ENCODE results near the gene RTN4RL1.
"Not testable (repeated sequence)": the region's sequence is repeated elsewhere in the genome, so short reads cannot be mapped to it uniquely, and the experiment has no call there.

The RTN4RL1 gene

DNA sequence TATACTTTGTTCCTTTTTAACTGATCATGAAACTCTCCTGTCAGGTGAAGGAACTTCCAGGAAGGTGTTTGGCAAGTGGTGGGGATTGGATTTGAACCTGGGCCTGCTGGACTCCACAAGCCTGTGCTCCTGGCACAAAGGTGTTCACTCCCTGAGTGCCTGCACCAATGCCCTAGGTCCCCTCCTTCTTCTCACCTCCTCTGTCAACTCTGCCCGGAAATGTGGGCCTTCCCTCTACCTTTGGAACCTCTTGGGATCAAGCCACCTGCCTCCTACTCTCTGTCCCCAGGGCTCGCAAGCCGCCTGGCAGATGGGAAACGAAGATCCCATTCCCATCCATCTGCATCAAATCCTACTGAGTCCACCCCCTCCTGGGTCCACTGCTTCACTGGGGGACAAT, 40.0 kb downstream of the RTN4RL1 start:
- TF ChIP-seq, protein P1, sequence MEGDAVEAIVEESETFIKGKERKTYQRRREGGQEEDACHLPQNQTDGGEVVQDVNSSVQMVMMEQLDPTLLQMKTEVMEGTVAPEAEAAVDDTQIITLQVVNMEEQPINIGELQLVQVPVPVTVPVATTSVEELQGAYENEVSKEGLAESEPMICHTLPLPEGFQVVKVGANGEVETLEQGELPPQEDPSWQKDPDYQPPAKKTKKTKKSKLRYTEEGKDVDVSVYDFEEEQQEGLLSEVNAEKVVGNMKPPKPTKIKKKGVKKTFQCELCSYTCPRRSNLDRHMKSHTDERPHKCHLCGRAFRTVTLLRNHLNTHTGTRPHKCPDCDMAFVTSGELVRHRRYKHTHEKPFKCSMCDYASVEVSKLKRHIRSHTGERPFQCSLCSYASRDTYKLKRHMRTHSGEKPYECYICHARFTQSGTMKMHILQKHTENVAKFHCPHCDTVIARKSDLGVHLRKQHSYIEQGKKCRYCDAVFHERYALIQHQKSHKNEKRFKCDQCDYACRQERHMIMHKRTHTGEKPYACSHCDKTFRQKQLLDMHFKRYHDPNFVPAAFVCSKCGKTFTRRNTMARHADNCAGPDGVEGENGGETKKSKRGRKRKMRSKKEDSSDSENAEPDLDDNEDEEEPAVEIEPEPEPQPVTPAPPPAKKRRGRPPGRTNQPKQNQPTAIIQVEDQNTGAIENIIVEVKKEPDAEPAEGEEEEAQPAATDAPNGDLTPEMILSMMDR (conservative IDR thresholded peaks at IDR 0.05; ENCODE audit: control insufficient read depth, insufficient read depth, low read depth, low read length), result no peak
- DNase-seq (ENCODE audit: low read depth), result no peak

DNA sequence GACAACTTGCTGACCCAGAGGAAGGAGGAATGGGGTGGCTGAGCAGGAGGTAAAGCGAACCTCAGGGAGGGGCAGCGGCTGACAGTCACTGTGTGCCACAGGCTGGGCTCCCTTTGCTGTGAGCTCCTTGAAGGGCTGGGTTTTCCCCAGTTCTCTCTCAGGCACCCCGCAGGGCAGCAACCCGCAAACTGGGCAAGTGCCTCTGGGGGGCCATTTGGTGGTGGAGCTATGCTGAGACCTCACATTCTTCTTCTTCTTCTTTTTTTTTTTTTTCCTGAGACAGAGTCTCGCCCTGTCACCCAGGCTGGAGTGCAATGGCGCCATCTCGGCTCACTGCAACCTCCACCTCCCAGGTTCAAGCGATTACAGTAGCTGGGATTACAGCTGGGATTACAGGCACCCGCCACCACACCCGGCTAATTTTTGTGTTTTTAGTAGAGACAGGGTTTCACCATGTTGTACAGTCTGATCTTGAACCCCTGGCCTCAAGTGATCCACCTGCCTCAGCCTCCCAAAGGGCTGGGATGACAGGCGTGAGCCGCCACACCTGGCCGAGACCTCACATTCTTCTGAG, 42.3 kb downstream of the RTN4RL1 start:
- DNase-seq (ENCODE audit: low read depth); H3K4me3 ChIP-seq (ENCODE audit: control insufficient read depth, low read depth, low read length): not testable (repeated sequence)

More for the DNA sequence above, 40.0 kb downstream of the RTN4RL1 start:
- H3K4me3 ChIP-seq (ENCODE audit: control insufficient read depth, low read depth, low read length), result no peak overlapping the region

DNA sequence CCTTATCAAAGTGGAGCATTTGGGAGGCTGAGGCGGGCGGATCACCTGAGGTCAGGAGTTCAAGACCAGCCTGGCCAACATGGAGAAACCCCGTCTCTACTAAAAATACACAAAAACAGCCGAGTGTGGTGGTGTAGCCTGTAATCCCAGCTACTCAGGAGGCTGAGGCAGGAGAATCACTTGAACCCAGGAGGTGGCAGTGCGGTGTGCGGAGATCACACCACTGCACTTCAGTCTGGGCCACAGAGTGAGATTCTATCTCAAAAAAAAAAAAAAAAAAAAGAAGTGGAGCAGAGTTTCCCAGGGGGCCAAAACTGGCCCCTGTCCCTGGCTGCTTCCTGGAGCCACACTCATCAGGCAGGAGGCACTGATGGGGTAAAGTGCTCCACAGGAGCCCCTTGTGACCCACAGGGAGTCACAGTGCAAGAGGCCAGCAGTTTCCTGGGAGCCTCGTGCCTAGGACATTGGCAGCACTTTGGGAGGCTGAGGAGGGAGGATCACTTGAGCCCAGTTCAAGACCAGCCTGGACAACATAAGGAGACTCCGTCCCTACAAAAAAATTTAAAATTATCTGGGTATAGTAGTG, 44.4 kb downstream of the RTN4RL1 start:
- TF ChIP-seq, protein P1 (conservative IDR thresholded peaks at IDR 0.05; ENCODE audit: control insufficient read depth, insufficient read depth, low read depth, low read length), result no peak
- H3K4me3 ChIP-seq (ENCODE audit: control insufficient read depth, low read depth, low read length), result no peak overlapping the region
- no peak for DNase-seq (ENCODE audit: low read depth)

DNA sequence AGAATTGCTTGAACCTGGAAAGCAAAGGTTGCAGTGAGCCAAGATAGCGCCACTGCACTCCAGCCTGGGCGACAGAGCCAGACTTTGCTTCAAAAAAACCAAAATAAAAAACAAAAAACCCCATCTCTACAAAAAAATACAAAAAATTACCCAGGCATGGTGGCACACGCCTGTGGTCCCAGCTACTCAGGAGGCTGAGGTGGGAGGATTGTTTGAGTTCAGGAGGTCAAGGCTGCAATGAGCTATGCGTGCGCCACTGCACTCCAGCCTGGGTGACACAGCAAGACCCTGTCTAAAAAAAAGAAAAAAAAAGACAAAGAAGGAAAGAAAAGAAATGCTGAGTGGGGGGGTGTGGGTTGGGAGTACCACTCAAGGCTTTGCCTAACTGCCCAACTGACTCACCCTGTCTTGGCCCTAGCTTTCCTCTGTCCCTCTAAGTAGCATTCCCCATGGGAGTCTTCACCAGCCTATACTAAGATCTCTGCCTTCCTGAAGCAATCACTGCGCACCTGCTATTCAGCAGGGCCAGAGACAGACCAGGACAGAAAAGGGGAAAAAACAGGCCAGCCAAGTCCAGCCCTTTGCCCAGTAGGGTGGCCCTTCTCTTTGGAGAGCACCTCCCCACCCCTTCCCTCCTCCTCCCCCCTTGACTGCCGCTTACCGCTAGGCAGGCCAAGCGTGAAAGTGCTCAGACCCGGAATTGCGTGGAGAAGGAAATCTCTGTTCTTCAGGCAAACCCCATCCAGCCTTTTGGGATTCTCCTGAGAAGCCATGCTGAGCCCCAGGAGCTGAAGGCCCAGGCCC, 45.8 kb downstream of the RTN4RL1 start:
- TF ChIP-seq, protein P1 (conservative IDR thresholded peaks at IDR 0.05; ENCODE audit: control insufficient read depth, insufficient read depth, low read depth, low read length), result no peak
- H3K4me3 ChIP-seq (ENCODE audit: control insufficient read depth, low read depth, low read length), result no peak overlapping the region
- no peak for DNase-seq (ENCODE audit: low read depth)

DNA sequence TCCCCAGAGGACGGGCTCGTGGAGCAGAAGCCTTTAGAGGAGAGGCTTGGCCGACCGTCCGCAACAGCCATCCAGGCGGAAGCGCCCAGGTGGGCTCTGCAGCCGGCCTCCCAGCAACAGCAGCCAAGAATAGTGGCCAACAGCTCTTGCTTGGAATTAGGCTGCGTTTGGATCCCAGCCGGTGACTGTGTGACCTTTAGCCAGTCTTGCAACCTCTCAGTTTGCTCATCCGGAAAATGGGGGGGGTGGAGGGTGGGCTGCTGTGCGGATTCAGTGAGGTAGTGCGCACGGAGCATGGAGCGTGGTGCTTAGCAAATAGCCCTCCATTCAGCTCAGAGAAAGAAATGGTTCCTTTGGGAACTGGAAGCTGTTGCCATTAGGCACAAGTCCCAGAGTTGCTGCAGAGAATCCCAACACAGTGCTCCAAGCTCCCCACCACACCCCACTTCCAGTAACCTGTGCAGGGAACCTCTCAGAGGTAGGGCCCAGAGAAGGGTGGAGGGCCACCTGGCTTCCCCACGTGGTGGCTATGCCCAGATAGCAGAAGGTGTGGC, 46.7 kb downstream of the RTN4RL1 start:
- no peak overlapping the region for H3K4me3 ChIP-seq (ENCODE audit: control insufficient read depth, low read depth, low read length)
- TF ChIP-seq, protein P1 (conservative IDR thresholded peaks at IDR 0.05; ENCODE audit: control insufficient read depth, insufficient read depth, low read depth, low read length), result no peak
- no peak for DNase-seq (ENCODE audit: low read depth)

DNA sequence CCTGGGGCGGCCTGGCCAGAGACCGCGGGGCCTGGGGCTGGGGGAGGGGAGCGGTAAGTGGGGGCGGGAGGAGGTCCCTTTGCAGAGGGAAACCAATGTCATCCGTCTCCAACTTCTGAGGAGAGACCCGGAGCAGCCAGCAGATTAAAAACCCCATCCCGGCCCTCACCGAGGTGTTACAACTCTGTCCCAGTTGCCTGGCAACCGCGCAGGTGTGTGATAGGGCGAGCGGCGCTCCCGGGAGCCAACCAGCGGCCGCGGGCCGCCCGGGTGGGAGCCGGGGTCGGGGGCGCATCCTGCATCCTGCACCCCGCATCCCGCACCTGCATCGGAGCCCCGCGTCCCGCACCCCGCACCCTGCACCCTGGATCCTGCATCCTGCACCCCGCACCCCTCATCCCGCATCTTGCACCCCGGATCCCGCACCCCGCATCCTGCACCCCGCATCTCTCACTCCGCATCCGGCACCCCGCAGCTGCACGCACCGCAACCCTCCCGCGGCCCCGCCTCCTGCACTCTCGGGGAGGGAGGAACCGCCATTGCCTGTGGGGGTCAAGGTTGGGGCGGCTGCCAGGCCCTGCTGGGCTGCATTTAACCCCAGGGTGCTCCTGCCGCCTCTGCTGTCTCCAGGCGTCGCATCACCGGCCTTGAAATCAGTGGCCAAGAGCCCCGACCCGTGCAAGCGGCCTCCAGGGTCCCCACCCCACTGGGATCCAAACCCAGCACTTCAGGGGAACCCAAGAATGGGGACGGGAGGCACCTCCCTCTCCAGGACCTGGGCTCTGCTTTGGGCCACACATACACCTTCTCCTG, 47.3 kb downstream of the RTN4RL1 start:
- no peak for DNase-seq (ENCODE audit: low read depth)
- no peak overlapping the region for H3K4me3 ChIP-seq (ENCODE audit: control insufficient read depth, low read depth, low read length)
- TF ChIP-seq, protein P1 (conservative IDR thresholded peaks at IDR 0.05; ENCODE audit: control insufficient read depth, insufficient read depth, low read depth, low read length), result no peak

Measured in fibroblast of mammary gland (primary cell).